ENCODE measurements around the gene MEI1. TPM values are rescaled to one million over a fixed set of nuclear protein-coding genes. Genes with fewer than 3 reads are reported as not detected.

The MEI1 gene
- total RNA-seq, 4 donors from 2014 or later, result under 0.01 to 1.8 (median 0.44) TPM; not detected in 1

DNA sequence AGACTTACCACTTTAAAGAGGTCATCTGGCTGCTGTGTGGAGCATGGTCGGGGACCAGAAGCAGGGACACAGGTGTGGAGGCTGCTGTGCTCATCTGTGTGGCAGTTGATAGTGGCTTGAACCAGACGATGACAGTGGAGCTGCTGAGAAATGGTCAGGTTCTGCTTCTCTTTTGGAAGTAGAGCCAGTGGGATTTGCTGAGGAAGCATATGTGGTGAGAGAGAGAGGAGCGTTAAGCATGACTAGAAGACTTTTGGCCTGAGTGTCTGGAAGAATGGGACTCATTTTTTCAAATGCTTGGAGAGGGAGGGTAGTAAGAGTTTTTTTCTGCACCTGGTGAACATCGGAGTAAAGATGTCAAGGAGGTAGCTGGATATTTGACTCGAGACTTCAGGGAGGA, 121.1 kb downstream of the MEI1 start:
- H3K4me3 ChIP-seq, result no peak overlapping the region
- no peaks in the 10 kb centered on the region for H3K9me3 ChIP-seq
- peaks cover 0 to 11% (median 3%) of the 10 kb centered on the region in 4 donors for H3K4me1 ChIP-seq
- H3K36me3 ChIP-seq, result peaks cover 0 to 37% (median 0%) of the 10 kb centered on the region in 3 donors
- no peak for TF ChIP-seq POLR2A (IDR thresholded peaks at IDR 0.05)
- TF ChIP-seq, protein P1, sequence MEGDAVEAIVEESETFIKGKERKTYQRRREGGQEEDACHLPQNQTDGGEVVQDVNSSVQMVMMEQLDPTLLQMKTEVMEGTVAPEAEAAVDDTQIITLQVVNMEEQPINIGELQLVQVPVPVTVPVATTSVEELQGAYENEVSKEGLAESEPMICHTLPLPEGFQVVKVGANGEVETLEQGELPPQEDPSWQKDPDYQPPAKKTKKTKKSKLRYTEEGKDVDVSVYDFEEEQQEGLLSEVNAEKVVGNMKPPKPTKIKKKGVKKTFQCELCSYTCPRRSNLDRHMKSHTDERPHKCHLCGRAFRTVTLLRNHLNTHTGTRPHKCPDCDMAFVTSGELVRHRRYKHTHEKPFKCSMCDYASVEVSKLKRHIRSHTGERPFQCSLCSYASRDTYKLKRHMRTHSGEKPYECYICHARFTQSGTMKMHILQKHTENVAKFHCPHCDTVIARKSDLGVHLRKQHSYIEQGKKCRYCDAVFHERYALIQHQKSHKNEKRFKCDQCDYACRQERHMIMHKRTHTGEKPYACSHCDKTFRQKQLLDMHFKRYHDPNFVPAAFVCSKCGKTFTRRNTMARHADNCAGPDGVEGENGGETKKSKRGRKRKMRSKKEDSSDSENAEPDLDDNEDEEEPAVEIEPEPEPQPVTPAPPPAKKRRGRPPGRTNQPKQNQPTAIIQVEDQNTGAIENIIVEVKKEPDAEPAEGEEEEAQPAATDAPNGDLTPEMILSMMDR (IDR thresholded peaks at IDR 0.05), result no peak
- no peak for TF ChIP-seq EP300 (IDR thresholded peaks at IDR 0.05)
- DNase-seq (ENCODE audit: low spot score in 2 of 2), result no peak
- H3K27ac ChIP-seq, result no peak overlapping the region
- no peaks in the 10 kb centered on the region for H3K27me3 ChIP-seq
- WGBS, 2 donors, result 81 to 82% methylated on average over 5 of the region's 5 CpGs

DNA sequence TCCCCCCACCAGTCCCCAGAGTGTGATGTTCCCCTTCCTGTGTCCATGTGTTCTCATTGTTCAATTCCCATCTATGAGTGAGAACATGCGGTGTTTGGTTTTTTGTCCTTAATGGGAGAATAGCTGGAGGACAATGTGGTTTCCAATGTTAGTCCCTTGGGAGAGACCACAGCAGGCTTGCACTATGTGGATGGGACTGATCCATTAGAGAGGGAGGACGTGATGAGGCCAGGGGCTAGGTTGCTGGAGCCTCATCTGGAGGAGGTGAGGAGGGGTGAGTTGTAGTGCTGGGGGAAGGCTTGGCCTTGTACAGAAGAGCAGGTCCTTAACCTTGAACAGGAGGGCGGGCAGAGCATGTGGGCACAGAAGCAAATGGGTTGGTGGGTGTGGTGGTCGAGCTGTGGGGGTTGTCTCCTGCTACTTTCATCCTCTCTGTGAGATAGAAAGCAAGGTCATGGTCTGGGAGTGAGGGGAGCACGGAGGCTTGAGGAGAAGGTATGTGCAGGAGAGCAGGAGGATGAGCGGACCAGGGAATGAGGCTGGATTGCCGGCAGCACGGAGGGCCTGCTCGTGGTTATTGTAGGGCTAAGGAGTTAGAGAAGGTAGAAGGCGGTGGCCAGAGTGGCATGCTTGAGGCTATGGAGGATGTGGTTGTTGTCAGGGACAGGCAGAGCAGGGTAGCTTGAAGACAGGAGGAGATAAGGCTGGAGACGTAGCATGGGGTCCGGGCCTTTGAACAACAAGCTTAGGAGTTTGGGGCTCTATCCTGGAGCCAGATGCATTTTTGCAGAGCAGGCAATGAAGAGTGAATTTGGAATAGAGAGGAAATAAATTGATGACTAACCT, 122.4 kb downstream of the MEI1 start:
- H3K27me3 ChIP-seq, result no peaks in the 10 kb centered on the region
- H3K4me3 ChIP-seq, result no peak overlapping the region
- no peaks in the 10 kb centered on the region for H3K9me3 ChIP-seq
- H3K4me1 ChIP-seq, result peaks cover 0 to 24% (median 15%) of the 10 kb centered on the region in 4 donors
- no peak for TF ChIP-seq EP300 (IDR thresholded peaks at IDR 0.05)
- TF ChIP-seq POLR2A (IDR thresholded peaks at IDR 0.05), result no peak
- TF ChIP-seq, protein P1 (IDR thresholded peaks at IDR 0.05), result no peak
- peaks cover 0 to 24% (median 0%) of the 10 kb centered on the region in 3 donors for H3K36me3 ChIP-seq
- 86 to 87% methylated on average over 12 of the region's 12 CpGs for WGBS, 2 donors
- no peak for DNase-seq (ENCODE audit: low spot score in 2 of 2)
- no peak overlapping the region for H3K27ac ChIP-seq

DNA sequence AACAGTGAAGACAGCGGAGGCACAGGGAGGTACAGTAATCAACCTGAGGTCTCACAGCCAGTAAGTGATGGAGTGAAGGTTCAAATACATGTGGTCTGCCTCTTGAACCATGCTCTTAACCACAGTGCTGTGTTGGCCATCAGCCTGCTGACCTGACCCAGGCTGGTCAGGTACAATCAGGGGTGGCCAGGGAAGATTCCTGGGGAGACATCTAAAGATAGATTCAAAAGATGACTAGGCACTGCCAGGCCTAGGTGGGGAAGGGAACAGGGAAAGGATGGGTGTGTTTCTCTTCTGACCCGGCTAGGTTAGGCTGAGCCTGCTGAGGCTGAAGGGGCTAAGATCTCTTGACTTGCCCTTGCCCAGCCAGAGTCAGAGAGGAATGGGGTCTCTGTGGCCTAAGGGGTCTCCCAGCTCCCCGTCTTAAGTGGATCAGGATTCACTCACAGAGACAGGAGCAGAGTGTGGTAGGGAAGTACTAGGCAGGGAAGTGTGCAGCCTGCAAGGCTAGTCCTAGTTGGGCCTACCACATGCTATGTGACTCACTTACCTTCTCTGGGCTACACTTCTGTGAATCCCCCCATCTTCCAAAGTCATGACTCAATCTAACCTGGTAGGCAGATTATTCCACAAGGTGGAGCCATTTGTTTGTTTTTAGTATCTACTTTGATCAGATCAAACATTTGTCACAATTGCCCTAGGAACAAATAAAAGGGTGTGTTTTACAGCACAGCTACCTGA, 123.2 kb downstream of the MEI1 start:
- no peaks in the 10 kb centered on the region for H3K27me3 ChIP-seq
- no peak overlapping the region for H3K4me3 ChIP-seq
- TF ChIP-seq, protein P1 (IDR thresholded peaks at IDR 0.05), result peak; percentile 35 to 80 (median 50)
- TF ChIP-seq EP300 (IDR thresholded peaks at IDR 0.05) (no peak), POLR2A (IDR thresholded peaks at IDR 0.05) (no peak)
- peaks cover 0 to 20% (median 0%) of the 10 kb centered on the region in 3 donors for H3K36me3 ChIP-seq
- peak in 1 of 2 donors; percentile 64 for DNase-seq (ENCODE audit: low spot score in 2 of 2)
- H3K27ac ChIP-seq, result no peak overlapping the region
- 91 to 96% methylated on average over 3 of the region's 3 CpGs for WGBS, 2 donors
- H3K4me1 ChIP-seq, result peaks cover 0 to 32% (median 22%) of the 10 kb centered on the region in 4 donors
- H3K9me3 ChIP-seq, result no peaks in the 10 kb centered on the region

DNA sequence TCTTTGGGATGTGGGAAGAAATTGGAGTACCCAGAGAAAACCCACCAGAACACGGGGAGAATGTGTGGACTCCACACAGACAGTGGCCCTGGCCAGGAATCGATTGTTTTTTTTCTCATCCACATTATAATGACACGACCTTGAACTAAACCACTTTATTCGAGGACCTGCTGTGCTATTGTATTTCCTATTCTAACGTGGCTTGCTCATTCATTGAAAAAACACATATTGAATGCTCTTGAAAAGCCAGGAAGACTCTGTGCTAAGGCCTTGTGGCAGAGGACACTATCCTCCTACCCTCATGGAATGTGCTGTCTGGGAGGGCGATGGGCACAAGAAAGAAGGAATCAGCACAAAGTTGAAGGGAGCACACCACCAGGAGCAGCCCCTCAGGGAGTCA, 124.5 kb downstream of the MEI1 start:
- no peak overlapping the region for H3K27ac ChIP-seq
- H3K9me3 ChIP-seq, result no peaks in the 10 kb centered on the region
- H3K36me3 ChIP-seq, result peaks cover 0 to 8% (median 0%) of the 10 kb centered on the region in 3 donors
- DNase-seq (ENCODE audit: low spot score in 2 of 2), result no peak
- WGBS, 2 donors, result 77 to 81% methylated on average over 6 of the region's 6 CpGs
- H3K4me1 ChIP-seq, result peaks cover 0 to 32% (median 24%) of the 10 kb centered on the region in 4 donors
- TF ChIP-seq EP300 (IDR thresholded peaks at IDR 0.05) (no peak), POLR2A (IDR thresholded peaks at IDR 0.05) (no peak)
- TF ChIP-seq, protein P1 (IDR thresholded peaks at IDR 0.05), result no peak
- H3K4me3 ChIP-seq, result no peak overlapping the region
- no peaks in the 10 kb centered on the region for H3K27me3 ChIP-seq
